H1 (cell line): ENCODE measurements around the gene RNF166. TPM values are rescaled to one million over a fixed set of nuclear protein-coding genes. Genes with fewer than 3 reads are reported as not detected.

ENCODE experiments used
- CTCF ChIA-PET: fragments of 300-600 bp; sonication (Branson Sonifier 250); formaldehyde crosslinking; loops from one replicate; lab custom pipeline; 2021; ENCODE audit not compliant: partially characterized antibody; lab: Charles Lee
- POLR2A ChIA-PET: fragments of 300-600 bp; sonication (Branson Sonifier 250); formaldehyde crosslinking; loops from one replicate; lab custom pipeline; 2021; ENCODE audit warnings: inconsistent platforms; ENCODE audit not compliant: partially characterized antibody; lab: Charles Lee
- DNase-seq, 2 experiments: peaks; one replicate each; pipeline versions ENCODE4 v3.0.0 to v3.0.0-alpha.2; 2010 to 2022; ENCODE audit warnings: low spot score in 2 of 2, low read depth in 1 of 2, mixed read lengths in 1 of 2
- FAIRE-seq: peaks from 2 replicates; lab custom pipeline; 2011; peaks lifted over from hg19 to GRCh38; lab: Jason Lieb, UNC
- H2AFZ ChIP-seq: 2 replicates; pipeline ENCODE4 v1.8.1; 2012; ENCODE audit warnings: low read length, inconsistent platforms
- H2AK5ac ChIP-seq: 2 replicates; pipeline ENCODE4 v1.6.1; 2013; ENCODE audit warnings: low read depth, low read length
- H2BK120ac ChIP-seq: replicated peaks from 2 replicates; pipeline ENCODE3; 2013; ENCODE audit warnings: low read depth, low read length, inconsistent platforms
- H2BK12ac ChIP-seq: 2 replicates; pipeline ENCODE4 v1.6.1; 2013; ENCODE audit warnings: low read depth, low read length
- H2BK15ac ChIP-seq: 2 replicates; pipeline ENCODE4 v1.6.1; 2013; ENCODE audit warnings: low read length
- H2BK20ac ChIP-seq: 2 replicates; pipeline ENCODE4 v1.6.1; 2013; ENCODE audit warnings: low read length
- H2BK5ac ChIP-seq: 2 replicates; pipeline ENCODE4 v1.6.1; 2013; ENCODE audit warnings: low read depth, low read length
- H3K14ac ChIP-seq: 2 replicates; pipeline ENCODE4 v1.6.1; 2013; ENCODE audit warnings: inconsistent platforms; ENCODE audit not compliant: insufficient read length
- H3K18ac ChIP-seq: 2 replicates; pipeline ENCODE4 v1.6.1; 2013; ENCODE audit warnings: low read length; ENCODE audit errors: extremely low read depth
- H3K23ac ChIP-seq: 2 replicates; pipeline ENCODE4 v1.6.1; 2013; ENCODE audit warnings: inconsistent platforms; ENCODE audit not compliant: insufficient read length
- H3K23me2 ChIP-seq: 2 replicates; pipeline ENCODE4 v1.6.1; 2013; ENCODE audit warnings: low read depth, low read length
- H3K27ac ChIP-seq: 2 replicates; pipeline ENCODE4 v1.6.1; 2011; ENCODE audit warnings: low read depth, low read length, inconsistent platforms
- H3K27me3 ChIP-seq, 4 experiments: replicated peaks in 1 of 4; 1 replicate in 1 of 4; 2 replicates in 3 of 4; pipeline versions ENCODE4 v1.6.1 to v1.8.1; 2011 to 2013; ENCODE audit warnings: low read length in 3 of 4, mild to moderate bottlenecking in 3 of 4, inconsistent platforms in 2 of 4, mixed read lengths in 2 of 4, moderate library complexity in 1 of 4; ENCODE audit not compliant: control insufficient read depth in 3 of 4, insufficient read depth in 3 of 4; ENCODE audit errors: extremely low read depth in 1 of 4
- H3K36me3 ChIP-seq, 4 experiments: 2 replicates each; pipeline versions ENCODE4 v1.6.1 to v1.8.1; 2011 to 2013; ENCODE audit warnings: mild to moderate bottlenecking in 4 of 4, low read length in 3 of 4, moderate library complexity in 2 of 4, control low read depth in 1 of 4, inconsistent platforms in 1 of 4; ENCODE audit not compliant: insufficient read depth in 4 of 4, control insufficient read depth in 2 of 4
- H3K4ac ChIP-seq: replicated peaks from 2 replicates; pipeline ENCODE3; 2013; ENCODE audit warnings: low read length, low read depth, mixed read lengths, inconsistent platforms; ENCODE audit not compliant: insufficient read length
- H3K4me1 ChIP-seq, 4 experiments: replicated peaks in 1 of 4; 1 replicate in 1 of 4; 2 replicates in 3 of 4; pipeline versions ENCODE4 v1.6.1 to v1.8.1; 2011 to 2013; ENCODE audit warnings: low read length in 3 of 4, inconsistent platforms in 2 of 4, mixed read lengths in 1 of 4; ENCODE audit not compliant: insufficient read depth in 4 of 4, control insufficient read depth in 3 of 4
- H3K4me2 ChIP-seq, 2 experiments: 2 replicates each; pipeline versions ENCODE4 v1.6.1 to v1.8.1; 2011 to 2013; ENCODE audit warnings: low read depth in 2 of 2, low read length in 2 of 2, control low read depth in 1 of 2, inconsistent platforms in 1 of 2, mild to moderate bottlenecking in 1 of 2; ENCODE audit not compliant: insufficient read depth in 1 of 2
- H3K4me3 ChIP-seq, 4 experiments: fragments of 200-600, 300-600 bp in 1 of 4; sonication (generic), shearing (Covaris generic), sonication (Bioruptor Twin) in 1 of 4; 2 replicates each; pipeline versions ENCODE4 v1.5.1 to v1.8.1; 2011 to 2016; ENCODE audit warnings: low read length in 4 of 4, low read depth in 3 of 4, control low read depth in 2 of 4, inconsistent platforms in 2 of 4, mild to moderate bottlenecking in 2 of 4, mixed read lengths in 1 of 4, moderate library complexity in 1 of 4; ENCODE audit not compliant: insufficient read depth in 2 of 4; ENCODE audit errors: extremely low read depth in 1 of 4
- H3K56ac ChIP-seq: replicated peaks from 2 replicates; pipeline ENCODE3; 2013; ENCODE audit warnings: low read depth, mild to moderate bottlenecking, mixed read lengths, low read length, inconsistent platforms; ENCODE audit not compliant: insufficient read length
- H3K79me1 ChIP-seq: 2 replicates; pipeline ENCODE4 v1.6.1; 2013; ENCODE audit warnings: low read depth, low read length, control low read depth
- H3K79me2 ChIP-seq, 2 experiments: 2 replicates each; pipeline versions ENCODE4 v1.6.1 to v1.8.1; 2012 to 2013; ENCODE audit warnings: low read length in 2 of 2, mild to moderate bottlenecking in 2 of 2, inconsistent platforms in 1 of 2; ENCODE audit not compliant: insufficient read depth in 2 of 2, control insufficient read depth in 1 of 2
- H3K9ac ChIP-seq, 4 experiments: replicated peaks in 1 of 4; 1 replicate in 1 of 4; 2 replicates in 3 of 4; pipeline versions ENCODE4 v1.6.1 to v1.8.1; 2011 to 2013; ENCODE audit warnings: low read depth in 3 of 4, low read length in 3 of 4, control low read depth in 2 of 4, mild to moderate bottlenecking in 2 of 4, moderate library complexity in 2 of 4, inconsistent platforms in 1 of 4; ENCODE audit errors: extremely low read depth in 1 of 4
- H3K9me3 ChIP-seq, 2 experiments: 2 replicates each; pipeline versions ENCODE4 v1.6.1 to v1.8.1; 2012 to 2013; ENCODE audit warnings: mild to moderate bottlenecking in 2 of 2, moderate library complexity in 2 of 2, control low read depth in 1 of 2, inconsistent platforms in 1 of 2, low read depth in 1 of 2, low read length in 1 of 2, mixed read lengths in 1 of 2; ENCODE audit not compliant: insufficient read depth in 2 of 2
- H4K20me1 ChIP-seq, 2 experiments: replicated peaks in 1 of 2; 2 replicates each; pipeline versions ENCODE3 to v1.8.1; 2011 to 2013; ENCODE audit warnings: inconsistent platforms in 2 of 2, low read length in 2 of 2, mild to moderate bottlenecking in 1 of 2; ENCODE audit not compliant: insufficient read depth in 2 of 2, control insufficient read depth in 1 of 2
- H4K5ac ChIP-seq: 2 replicates; pipeline ENCODE4 v1.6.1; 2013; ENCODE audit warnings: low read length, low read depth, mixed read lengths, inconsistent platforms; ENCODE audit not compliant: insufficient read length
- H4K8ac ChIP-seq: 2 replicates; pipeline ENCODE4 v1.8.0; 2013; ENCODE audit warnings: mild to moderate bottlenecking, moderate library complexity, low read length, inconsistent platforms; ENCODE audit not compliant: insufficient read depth; ENCODE audit errors: extremely low read depth
- H4K91ac ChIP-seq: replicated peaks from 2 replicates; pipeline ENCODE3; 2013; ENCODE audit warnings: low read length, mixed read lengths, inconsistent platforms; ENCODE audit not compliant: insufficient read length
- ATF3 ChIP-seq: IDR thresholded peaks from 2 replicates; pipeline ENCODE4 v1.6.1; 2011; ENCODE audit warnings: low read depth, mild to moderate bottlenecking, low read length; ENCODE audit not compliant: insufficient read depth
- CEBPB ChIP-seq: IDR thresholded peaks from 2 replicates; pipeline ENCODE4 v1.6.1; 2012; ENCODE audit warnings: low read depth, low read length
- PHF8 ChIP-seq: fragments of 200-600 bp; sonication (generic); conservative IDR thresholded peaks from 2 replicates; pipeline ENCODE4 v1.7.1; 2012; ENCODE audit warnings: low read depth, mild to moderate bottlenecking, inconsistent platforms, low read length, moderate library complexity
- SP4 ChIP-seq: IDR thresholded peaks from 2 replicates; pipeline ENCODE4 v1.6.1; 2012; ENCODE audit warnings: low read length, inconsistent platforms
- SRF ChIP-seq: IDR thresholded peaks from 2 replicates; pipeline ENCODE4 v1.6.1; 2011; ENCODE audit warnings: mild to moderate bottlenecking, low read depth, low read length, moderate library complexity
- WGBS, 2 experiments: shearing (Covaris generic) in 1 of 2; methylation state at CpG; one replicate each; pipeline versions ENCODE4 v1.1.6 to v1.1.7; 2013 to 2015; ENCODE audit warnings: low lambda C conversion rate in 2 of 2, mixed read lengths in 2 of 2, inconsistent platforms in 1 of 2, low coverage in 1 of 2, missing lambda C conversion rate in 1 of 2; ENCODE audit not compliant: insufficient replicate concordance in 2 of 2, insufficient coverage in 1 of 2, insufficient read length in 1 of 2; ENCODE audit errors: extremely low coverage in 1 of 2, missing lambda C conversion rate in 1 of 2; 5-methylcytosine and 5-hydroxymethylcytosine counted together
- polyA plus RNA-seq, 7 experiments: library from polyadenylated mRNA; depleted of rRNA in 3 of 7; stranded (reverse) in 5 of 7; unstranded in 2 of 7; fragments of >200 nt in 5 of 7; fragments of 200-250 nt in 2 of 7; gene quantifications; 1 replicate in 5 of 7; 2 replicates in 1 of 7; 4 replicates in 1 of 7; pipeline versions ENCODE4 v1.2.1 to v1.2.3, GENCODE V29; 2011 to 2013; ENCODE audit warnings: missing spikeins in 2 of 7, mixed read lengths in 2 of 7
- total RNA-seq: library from RNA; stranded (reverse); fragmentation: NEBNext Ultra II Directional; extraction: Animal tissue kit (Norgen Biotek cat#: 25700); gene quantifications from 2 replicates; pipeline ENCODE4 v1.2.1, GENCODE V29; 2021
- TF ChIP-seq, protein P1 (sequence below): IDR thresholded peaks from 2 replicates; pipeline ENCODE4 v1.6.1; 2012; ENCODE audit warnings: low read length, inconsistent platforms
- TF ChIP-seq, protein P2 (sequence below): IDR thresholded peaks from 2 replicates; pipeline ENCODE4 v1.6.1; 2012; ENCODE audit warnings: inconsistent platforms

Gene RNF166
- total and polyA plus RNA-seq, 2 of the 8 experiments (the other 6 are each of a cell fraction or from before 2014, with no cell fraction given), result 29.8 to 31.2 TPM

GRCh38 chr16:88731699-88732098 is 25.5 kb upstream of the RNF166 start:
- H2BK15ac ChIP-seq, result no peak overlapping the region
- H4K91ac ChIP-seq, result no peak overlapping the region
- DNase-seq (no peak), FAIRE-seq (no peak)
- H4K20me1 ChIP-seq, result peaks cover 0 to 10% of the 10 kb centered on the region in 2 experiments
- WGBS, 2 experiments, result 89% methylated on average over 8 of the region's 15 CpGs; no CpG with 5 or more reads in 1 of the 2 experiments
- H3K4me1 ChIP-seq, result no peaks in the 10 kb centered on the region
- H2BK12ac ChIP-seq, result no peak overlapping the region
- H3K27me3 ChIP-seq, result no peaks in the 10 kb centered on the region
- H2AK5ac ChIP-seq, result no peak overlapping the region
- no peak overlapping the region for H3K27ac ChIP-seq
- peaks cover 0 to 23% (median under 1%) of the 10 kb centered on the region in 4 experiments; a peak in 2 of 8 replicates for H3K36me3 ChIP-seq
- H4K8ac ChIP-seq, result no peak overlapping the region
- H4K5ac ChIP-seq, result no peak overlapping the region
- no peak overlapping the region for H2BK5ac ChIP-seq
- H3K9me3 ChIP-seq, result no peaks in the 10 kb centered on the region
- H3K4me2 ChIP-seq, result no peak overlapping the region
- H3K79me2 ChIP-seq, result no peaks in the 10 kb centered on the region
- H3K23ac ChIP-seq, result no peak overlapping the region
- no peak overlapping the region for H3K56ac ChIP-seq
- H3K18ac ChIP-seq, result no peak overlapping the region
- H2BK20ac ChIP-seq, result no peak overlapping the region
- POLR2A ChIA-PET, result no interaction called here
- no peak overlapping the region for H2BK120ac ChIP-seq
- no peak overlapping the region for H3K4me3 ChIP-seq
- no peak overlapping the region for H3K4ac ChIP-seq
- H3K79me1 ChIP-seq, result no peaks in the 10 kb centered on the region
- no peak overlapping the region for H2AFZ ChIP-seq
- H3K23me2 ChIP-seq, result no peaks in the 10 kb centered on the region
- H3K9ac ChIP-seq, result no peak overlapping the region
- H3K14ac ChIP-seq, result no peak overlapping the region
- CTCF ChIA-PET, result interaction anchor here (10.0 kb wide), 1 partner anchor 23 kb away, joined by 251 read pairs; no protein-coding TSS in a partner anchor
- TF ChIP-seq SP4, result no peak
- TF ChIP-seq PHF8, result no peak
- TF ChIP-seq, protein P1, sequence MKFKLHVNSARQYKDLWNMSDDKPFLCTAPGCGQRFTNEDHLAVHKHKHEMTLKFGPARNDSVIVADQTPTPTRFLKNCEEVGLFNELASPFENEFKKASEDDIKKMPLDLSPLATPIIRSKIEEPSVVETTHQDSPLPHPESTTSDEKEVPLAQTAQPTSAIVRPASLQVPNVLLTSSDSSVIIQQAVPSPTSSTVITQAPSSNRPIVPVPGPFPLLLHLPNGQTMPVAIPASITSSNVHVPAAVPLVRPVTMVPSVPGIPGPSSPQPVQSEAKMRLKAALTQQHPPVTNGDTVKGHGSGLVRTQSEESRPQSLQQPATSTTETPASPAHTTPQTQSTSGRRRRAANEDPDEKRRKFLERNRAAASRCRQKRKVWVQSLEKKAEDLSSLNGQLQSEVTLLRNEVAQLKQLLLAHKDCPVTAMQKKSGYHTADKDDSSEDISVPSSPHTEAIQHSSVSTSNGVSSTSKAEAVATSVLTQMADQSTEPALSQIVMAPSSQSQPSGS, result no peak
- no peak for TF ChIP-seq SRF
- TF ChIP-seq, protein P2, sequence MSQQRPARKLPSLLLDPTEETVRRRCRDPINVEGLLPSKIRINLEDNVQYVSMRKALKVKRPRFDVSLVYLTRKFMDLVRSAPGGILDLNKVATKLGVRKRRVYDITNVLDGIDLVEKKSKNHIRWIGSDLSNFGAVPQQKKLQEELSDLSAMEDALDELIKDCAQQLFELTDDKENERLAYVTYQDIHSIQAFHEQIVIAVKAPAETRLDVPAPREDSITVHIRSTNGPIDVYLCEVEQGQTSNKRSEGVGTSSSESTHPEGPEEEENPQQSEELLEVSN, result no peak
- no peak for TF ChIP-seq ATF3
- TF ChIP-seq CEBPB, result no peak
